Measurements from ENCODE around the gene CACFD1. TPM values are rescaled to one million over a fixed set of nuclear protein-coding genes. Genes with fewer than 3 reads are reported as not detected.
A peak's percentile ranks its signal among the peaks of the same experiment; 100 is the strongest.

The CACFD1 gene
- total RNA-seq, 2 donors from 2014 or later = 19.2 to 25.4 TPM

GRCh38 chr9:133425049-133425632, 34.6 kb upstream of the CACFD1 start:
- H3K4me3 ChIP-seq = no peak overlapping the region
- no peak for TF ChIP-seq POLR2A (IDR thresholded peaks at IDR 0.05)
- TF ChIP-seq, protein P1, sequence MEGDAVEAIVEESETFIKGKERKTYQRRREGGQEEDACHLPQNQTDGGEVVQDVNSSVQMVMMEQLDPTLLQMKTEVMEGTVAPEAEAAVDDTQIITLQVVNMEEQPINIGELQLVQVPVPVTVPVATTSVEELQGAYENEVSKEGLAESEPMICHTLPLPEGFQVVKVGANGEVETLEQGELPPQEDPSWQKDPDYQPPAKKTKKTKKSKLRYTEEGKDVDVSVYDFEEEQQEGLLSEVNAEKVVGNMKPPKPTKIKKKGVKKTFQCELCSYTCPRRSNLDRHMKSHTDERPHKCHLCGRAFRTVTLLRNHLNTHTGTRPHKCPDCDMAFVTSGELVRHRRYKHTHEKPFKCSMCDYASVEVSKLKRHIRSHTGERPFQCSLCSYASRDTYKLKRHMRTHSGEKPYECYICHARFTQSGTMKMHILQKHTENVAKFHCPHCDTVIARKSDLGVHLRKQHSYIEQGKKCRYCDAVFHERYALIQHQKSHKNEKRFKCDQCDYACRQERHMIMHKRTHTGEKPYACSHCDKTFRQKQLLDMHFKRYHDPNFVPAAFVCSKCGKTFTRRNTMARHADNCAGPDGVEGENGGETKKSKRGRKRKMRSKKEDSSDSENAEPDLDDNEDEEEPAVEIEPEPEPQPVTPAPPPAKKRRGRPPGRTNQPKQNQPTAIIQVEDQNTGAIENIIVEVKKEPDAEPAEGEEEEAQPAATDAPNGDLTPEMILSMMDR (IDR thresholded peaks at IDR 0.05) = no peak
- ATAC-seq (no peak), DNase-seq (no peak)
- H3K4me1 ChIP-seq = peaks cover 4% of the 10 kb centered on the region
- 84 to 90% methylated on average over 15 to 22 of the region's 22 CpGs for WGBS, 2 donors
- no peaks in the 10 kb centered on the region for H3K36me3 ChIP-seq (replicated peaks in 1 of 2; ENCODE audit: insufficient read depth in 1 of 2, low read depth in 2 of 2)
- H3K9me3 ChIP-seq = no peaks in the 10 kb centered on the region
- intact Hi-C loops (cut with DNase I) = no loop called here
- H3K27me3 ChIP-seq = no peaks in the 10 kb centered on the region
- no peak overlapping the region for H3K27ac ChIP-seq

DNA sequence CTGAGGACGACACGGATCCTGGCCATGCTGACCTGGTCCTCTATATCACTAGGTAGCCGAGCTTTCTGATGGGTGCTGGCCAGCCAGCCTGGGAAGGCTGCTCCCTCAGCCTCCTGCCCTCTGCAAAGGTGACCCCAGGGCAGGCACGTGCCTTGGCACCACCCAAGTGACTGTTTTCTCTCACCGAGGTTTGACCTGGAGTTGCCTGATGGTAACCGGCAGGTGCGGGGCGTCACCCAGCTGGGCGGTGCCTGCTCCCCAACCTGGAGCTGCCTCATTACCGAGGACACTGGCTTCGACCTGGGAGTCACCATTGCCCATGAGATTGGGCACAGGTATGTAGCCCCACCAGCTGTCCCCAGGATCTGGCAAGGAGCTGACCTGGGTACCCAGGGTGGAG, 33.8 kb upstream of the CACFD1 start:
- H3K4me3 ChIP-seq = no peak overlapping the region
- ATAC-seq (no peak), DNase-seq (no peak)
- no peaks in the 10 kb centered on the region for H3K36me3 ChIP-seq (replicated peaks in 1 of 2; ENCODE audit: insufficient read depth in 1 of 2, low read depth in 2 of 2)
- H3K27me3 ChIP-seq = no peaks in the 10 kb centered on the region
- H3K27ac ChIP-seq = no peak overlapping the region
- H3K4me1 ChIP-seq = peaks cover 4% of the 10 kb centered on the region
- intact Hi-C loops (cut with DNase I) = no loop called here
- 93% methylated on average over 11 of the region's 11 CpGs; no CpG with 5 or more reads in 1 of the 2 donors for WGBS, 2 donors
- TF ChIP-seq POLR2A (IDR thresholded peaks at IDR 0.05) = no peak
- TF ChIP-seq, protein P1 (IDR thresholded peaks at IDR 0.05) = no peak
- H3K9me3 ChIP-seq = no peaks in the 10 kb centered on the region

DNA sequence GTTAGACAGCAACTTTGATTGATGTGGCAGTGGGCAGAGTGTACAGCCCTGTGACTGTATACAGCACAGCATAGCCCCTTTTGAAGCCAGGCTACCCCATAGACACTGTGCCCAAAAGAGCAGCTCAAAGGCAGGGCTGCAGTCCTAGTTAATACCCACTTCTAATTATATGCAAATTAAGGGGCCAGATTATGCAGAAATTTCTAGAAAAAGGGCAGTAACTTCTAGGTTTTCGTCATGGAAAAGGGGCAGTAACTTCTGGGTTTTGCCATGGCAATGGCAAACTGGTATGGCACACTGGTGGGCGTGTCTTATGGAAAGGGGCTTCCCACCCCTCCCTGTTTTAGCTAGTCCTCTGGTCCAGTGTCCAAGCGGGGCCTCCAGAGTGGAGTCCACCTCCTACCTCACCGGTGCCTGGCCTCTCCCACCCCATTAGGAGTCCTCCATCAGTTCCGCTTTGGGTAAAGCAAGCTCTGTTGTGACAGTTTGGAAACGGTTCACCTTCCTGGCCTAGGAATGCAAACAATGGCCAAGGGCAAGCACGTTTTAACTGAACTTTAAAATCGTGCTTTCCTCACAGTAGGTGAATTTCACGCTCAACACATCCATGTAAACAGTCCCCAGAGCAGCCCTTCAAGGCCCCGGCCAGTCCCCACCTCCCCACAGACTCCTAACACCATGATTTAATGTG, 32.0 kb upstream of the CACFD1 start:
- H3K27ac ChIP-seq = no peak overlapping the region
- intact Hi-C loops (cut with DNase I) = no loop called here
- TF ChIP-seq POLR2A (IDR thresholded peaks at IDR 0.05) = no peak
- TF ChIP-seq, protein P1 (IDR thresholded peaks at IDR 0.05) = no peak
- ATAC-seq (no peak), DNase-seq (no peak)
- 50 to 57% methylated on average over 9 to 10 of the region's 10 CpGs for WGBS, 2 donors
- no peaks in the 10 kb centered on the region for H3K36me3 ChIP-seq (replicated peaks in 1 of 2; ENCODE audit: insufficient read depth in 1 of 2, low read depth in 2 of 2)
- no peak overlapping the region for H3K4me3 ChIP-seq
- no peaks in the 10 kb centered on the region for H3K9me3 ChIP-seq
- H3K27me3 ChIP-seq = no peaks in the 10 kb centered on the region
- H3K4me1 ChIP-seq = peaks cover 4% of the 10 kb centered on the region

GRCh38 chr9:133428617-133429101, 31.1 kb upstream of the CACFD1 start:
- Histone ChIP-seq H3K9me3 (no peaks in the 10 kb centered on the region), H3K4me1 (peaks cover 4% of the 10 kb centered on the region), H3K27ac (no peak overlapping the region), H3K27me3 (no peaks in the 10 kb centered on the region), H3K36me3 (replicated peaks in 1 of 2; ENCODE audit: insufficient read depth in 1 of 2, low read depth in 2 of 2) (no peaks in the 10 kb centered on the region), H3K4me3 (no peak overlapping the region)
- intact Hi-C loops (cut with DNase I) = no loop called here
- peak; percentile 71 for ATAC-seq
- 2 to 3% methylated on average over 15 to 40 of the region's 57 CpGs for WGBS, 2 donors
- peak in 3 of 4 donors; percentile 36 to 52 (median 41) for DNase-seq
- no peak for TF ChIP-seq POLR2A (IDR thresholded peaks at IDR 0.05)
- TF ChIP-seq, protein P1 (IDR thresholded peaks at IDR 0.05) = peak in 1 of 7 experiments; percentile 2

All from body of pancreas (tissue), 4 donors.